HepG2 (cell line): ENCODE measurements around the gene PCBP4. TPM values are rescaled to one million over a fixed set of nuclear protein-coding genes. Genes with fewer than 3 reads are reported as not detected.

Experiments
- DMAP1 ChIP-seq: IDR thresholded peaks from 2 replicates; pipeline ENCODE4 v1.6.1; 2016
- FOSL2 ChIP-seq: sonication (generic); formaldehyde crosslinking; IDR thresholded peaks from 2 replicates; pipeline ENCODE4 v1.4.0; 2020; ENCODE audit warnings: missing genetic modification reagents
- HCFC1 ChIP-seq: fragments of 150-350 bp; IDR thresholded peaks from 2 replicates; pipeline ENCODE4 v1.6.1; 2014; ENCODE audit warnings: low read depth, low read length
- KDM4B ChIP-seq: sonication (generic); formaldehyde crosslinking; IDR thresholded peaks from 2 replicates; pipeline ENCODE4 v1.4.0; 2020; ENCODE audit warnings: missing genetic modification reagents
- MXD3 ChIP-seq: IDR thresholded peaks from 2 replicates; pipeline ENCODE4 v1.6.1; 2016; ENCODE audit warnings: mild to moderate bottlenecking, missing biosample characterization, missing genetic modification reagents
- NFIC ChIP-seq: IDR thresholded peaks from 2 replicates; pipeline ENCODE4 v1.6.1; 2012; ENCODE audit warnings: mild to moderate bottlenecking, low read length, inconsistent platforms
- PAWR ChIP-seq: sonication (generic); formaldehyde crosslinking; IDR thresholded peaks from 2 replicates; pipeline ENCODE4 v1.4.0; 2020; ENCODE audit warnings: missing genetic modification reagents, mild to moderate bottlenecking, borderline replicate concordance
- PHF20 ChIP-seq: sonication (generic); formaldehyde crosslinking; IDR thresholded peaks from 2 replicates; pipeline ENCODE4 v1.5.0; 2020; ENCODE audit warnings: mild to moderate bottlenecking, missing genetic modification reagents
- ZBTB43 ChIP-seq: sonication (generic); formaldehyde crosslinking; conservative IDR thresholded peaks from 2 replicates; pipeline ENCODE4 v1.4.0; 2020; ENCODE audit warnings: missing genetic modification reagents
- ZNF770 ChIP-seq: sonication (generic); formaldehyde crosslinking; IDR thresholded peaks from 2 replicates; pipeline ENCODE4 v1.5.0; 2020; ENCODE audit warnings: mild to moderate bottlenecking, missing genetic modification reagents
- ZNF775 ChIP-seq: sonication (generic); formaldehyde crosslinking; IDR thresholded peaks from 2 replicates; pipeline ENCODE4 v1.4.0; 2020; ENCODE audit warnings: missing genetic modification reagents, mild to moderate bottlenecking, moderate library complexity, borderline replicate concordance
- polyA plus RNA-seq, 8 experiments: library from polyadenylated mRNA; depleted of rRNA in 3 of 8; stranded (reverse) in 7 of 8; unstranded in 1 of 8; fragments of >200 nt; fragmentation: Illumina TruSeq in 4 of 8; extraction: Trizol in 4 of 8; gene quantifications; 2 replicates each; pipeline versions ENCODE4 v1.2.1 to v1.2.3, GENCODE V29; 2011 to 2016; ENCODE audit warnings: low read depth in 4 of 8, missing spikeins in 1 of 8, mixed read lengths in 1 of 8; ENCODE audit not compliant: insufficient read depth in 1 of 8
- total RNA-seq, 5 experiments: library from RNA; depleted of rRNA; stranded (reverse); fragments of >200 nt; fragmentation: Illumina TruSeq; extraction: Trizol; gene quantifications; 2 replicates each; pipeline ENCODE4 v1.2.3, GENCODE V29; 2016; ENCODE audit warnings: low read depth in 1 of 5
- TF ChIP-seq, protein P1 (sequence below): sonication (generic); formaldehyde crosslinking; IDR thresholded peaks from 2 replicates; pipeline ENCODE4 v1.4.0; 2020; ENCODE audit warnings: missing genetic modification reagents, mild to moderate bottlenecking, borderline replicate concordance
- TF ChIP-seq, protein P2 (sequence below): sonication (generic); formaldehyde crosslinking; IDR thresholded peaks from 2 replicates; pipeline ENCODE4 v1.8.1; 2023; ENCODE audit warnings: mild to moderate bottlenecking, moderate library complexity, missing genetic modification reagents

Gene PCBP4
- total and polyA plus RNA-seq, 2 of the 13 experiments (the other 11 are each of a cell fraction or from before 2014, with no cell fraction given) = 36.8 to 51.3 TPM

GRCh38 chr3:51968170-51968775, 1.0 kb upstream of the PCBP4 start (continued):
- TF ChIP-seq, protein P1, sequence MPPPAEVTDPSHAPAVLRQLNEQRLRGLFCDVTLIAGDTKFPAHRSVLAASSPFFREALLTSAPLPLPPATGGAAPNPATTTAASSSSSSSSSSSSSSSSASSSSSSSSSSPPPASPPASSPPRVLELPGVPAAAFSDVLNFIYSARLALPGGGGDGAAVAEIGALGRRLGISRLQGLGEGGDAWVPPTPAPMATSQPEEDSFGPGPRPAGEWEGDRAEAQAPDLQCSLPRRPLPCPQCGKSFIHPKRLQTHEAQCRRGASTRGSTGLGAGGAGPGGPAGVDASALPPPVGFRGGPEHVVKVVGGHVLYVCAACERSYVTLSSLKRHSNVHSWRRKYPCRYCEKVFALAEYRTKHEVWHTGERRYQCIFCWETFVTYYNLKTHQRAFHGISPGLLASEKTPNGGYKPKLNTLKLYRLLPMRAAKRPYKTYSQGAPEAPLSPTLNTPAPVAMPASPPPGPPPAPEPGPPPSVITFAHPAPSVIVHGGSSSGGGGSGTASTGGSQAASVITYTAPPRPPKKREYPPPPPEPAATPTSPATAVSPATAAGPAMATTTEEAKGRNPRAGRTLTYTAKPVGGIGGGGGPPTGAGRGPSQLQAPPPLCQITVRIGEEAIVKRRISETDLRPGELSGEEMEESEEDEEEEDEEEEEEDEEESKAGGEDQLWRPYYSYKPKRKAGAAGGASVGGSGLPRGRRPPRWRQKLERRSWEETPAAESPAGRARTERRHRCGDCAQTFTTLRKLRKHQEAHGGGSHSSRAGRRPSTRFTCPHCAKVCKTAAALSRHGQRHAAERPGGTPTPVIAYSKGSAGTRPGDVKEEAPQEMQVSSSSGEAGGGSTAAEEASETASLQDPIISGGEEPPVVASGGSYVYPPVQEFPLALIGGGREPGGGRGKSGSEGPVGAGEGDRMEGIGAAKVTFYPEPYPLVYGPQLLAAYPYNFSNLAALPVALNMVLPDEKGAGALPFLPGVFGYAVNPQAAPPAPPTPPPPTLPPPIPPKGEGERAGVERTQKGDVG (CRISPR knock-in tag) = no peak
- no peak for TF ChIP-seq NFIC
- no peak for TF ChIP-seq ZNF775 (CRISPR knock-in tag)
- no peak for TF ChIP-seq MXD3 (CRISPR knock-in tag)
- TF ChIP-seq PAWR (CRISPR knock-in tag) = no peak
- 0 out of 2 replicates have a peak, but pooled peaks have one; percentile 15 for TF ChIP-seq DMAP1 (CRISPR knock-in tag)
- no peak for TF ChIP-seq PHF20 (CRISPR knock-in tag)
- TF ChIP-seq ZBTB43 (CRISPR knock-in tag) = no peak
- no peak for TF ChIP-seq FOSL2 (CRISPR knock-in tag)
- TF ChIP-seq, protein P2, sequence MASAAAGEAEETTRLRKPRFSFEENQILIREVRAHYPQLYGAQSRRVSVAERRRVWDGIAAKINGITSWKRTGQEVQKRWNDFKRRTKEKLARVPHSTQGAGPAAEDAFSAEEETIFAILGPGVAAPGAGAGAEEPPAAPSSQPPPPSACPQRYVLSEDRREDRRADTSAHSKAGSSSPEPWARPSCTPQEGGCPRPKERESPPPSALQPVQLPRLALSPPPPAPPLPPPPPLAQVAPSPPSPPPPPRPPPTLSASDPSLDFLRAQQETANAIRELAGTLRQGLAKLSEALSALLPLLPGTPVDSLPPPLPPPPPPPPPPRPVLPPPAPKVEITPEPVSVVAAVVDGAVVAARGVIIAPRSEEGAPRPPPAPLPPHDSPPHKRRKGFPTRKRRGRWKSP (CRISPR knock-in tag) = 0 out of 2 replicates have a peak, but pooled peaks have one; percentile 15
- no peak for TF ChIP-seq KDM4B (CRISPR knock-in tag)
- no peak for TF ChIP-seq ZNF770 (CRISPR knock-in tag)
- TF ChIP-seq HCFC1 = no peak
